ENCODE data around the gene ALPK1.
"Not testable (repeated sequence)": the region's sequence is repeated elsewhere in the genome, so short reads cannot be mapped to it uniquely, and the experiment has no call there.

The ALPK1 gene

GRCh38 chr4:112426416-112426815 is 129.2 kb downstream of the ALPK1 start:
- DNase-seq (ENCODE audit: insufficient read length, low spot score), result no peak
- no peak for FAIRE-seq

GRCh38 chr4:112431158-112431557 is 134.0 kb downstream of the ALPK1 start:
- FAIRE-seq (no peak), DNase-seq (ENCODE audit: insufficient read length, low spot score) (no peak)

GRCh38 chr4:112436987-112437386 is 139.8 kb downstream of the ALPK1 start:
- DNase-seq (ENCODE audit: insufficient read length, low spot score) (no peak), FAIRE-seq (no peak)

GRCh38 chr4:112442226-112442625 is 145.1 kb downstream of the ALPK1 start:
- DNase-seq (ENCODE audit: insufficient read length, low spot score); FAIRE-seq: not testable (repeated sequence)

- DNase-seq (ENCODE audit: insufficient read length, low spot score) (no peak), FAIRE-seq (peak; percentile 9)
These were observed 151.3 kb downstream of the ALPK1 start for GRCh38 chr4:112448306-112449132.

- no peak for FAIRE-seq
- DNase-seq (ENCODE audit: insufficient read length, low spot score), result no peak
These were observed 152.5 kb downstream of the ALPK1 start for GRCh38 chr4:112449708-112450107.

- FAIRE-seq, result no peak
- DNase-seq (ENCODE audit: insufficient read length, low spot score), result no peak
These were observed 153.9 kb downstream of the ALPK1 start for GRCh38 chr4:112451104-112451503.

GRCh38 chr4:112451831-112452230 is 154.7 kb downstream of the ALPK1 start:
- DNase-seq (ENCODE audit: insufficient read length, low spot score) (no peak), FAIRE-seq (no peak)

- FAIRE-seq, result no peak
- DNase-seq (ENCODE audit: insufficient read length, low spot score), result no peak
These were observed 156.2 kb downstream of the ALPK1 start for GRCh38 chr4:112453321-112453720.

GRCh38 chr4:112472318-112472717 is 175.1 kb downstream of the ALPK1 start:
- no peak for DNase-seq (ENCODE audit: insufficient read length, low spot score)
- no peak for FAIRE-seq

GRCh38 chr4:112473985-112474384 is 176.8 kb downstream of the ALPK1 start:
- no peak for DNase-seq (ENCODE audit: insufficient read length, low spot score)
- no peak for FAIRE-seq

- DNase-seq (ENCODE audit: insufficient read length, low spot score), result no peak
- no peak for FAIRE-seq
These were observed 188.8 kb downstream of the ALPK1 start for GRCh38 chr4:112485930-112486329.

- FAIRE-seq; DNase-seq (ENCODE audit: insufficient read length, low spot score): not testable (repeated sequence)
These were observed 193.6 kb downstream of the ALPK1 start for GRCh38 chr4:112490808-112491207.
